Measurements from ENCODE around the gene TBCC.

DNA sequence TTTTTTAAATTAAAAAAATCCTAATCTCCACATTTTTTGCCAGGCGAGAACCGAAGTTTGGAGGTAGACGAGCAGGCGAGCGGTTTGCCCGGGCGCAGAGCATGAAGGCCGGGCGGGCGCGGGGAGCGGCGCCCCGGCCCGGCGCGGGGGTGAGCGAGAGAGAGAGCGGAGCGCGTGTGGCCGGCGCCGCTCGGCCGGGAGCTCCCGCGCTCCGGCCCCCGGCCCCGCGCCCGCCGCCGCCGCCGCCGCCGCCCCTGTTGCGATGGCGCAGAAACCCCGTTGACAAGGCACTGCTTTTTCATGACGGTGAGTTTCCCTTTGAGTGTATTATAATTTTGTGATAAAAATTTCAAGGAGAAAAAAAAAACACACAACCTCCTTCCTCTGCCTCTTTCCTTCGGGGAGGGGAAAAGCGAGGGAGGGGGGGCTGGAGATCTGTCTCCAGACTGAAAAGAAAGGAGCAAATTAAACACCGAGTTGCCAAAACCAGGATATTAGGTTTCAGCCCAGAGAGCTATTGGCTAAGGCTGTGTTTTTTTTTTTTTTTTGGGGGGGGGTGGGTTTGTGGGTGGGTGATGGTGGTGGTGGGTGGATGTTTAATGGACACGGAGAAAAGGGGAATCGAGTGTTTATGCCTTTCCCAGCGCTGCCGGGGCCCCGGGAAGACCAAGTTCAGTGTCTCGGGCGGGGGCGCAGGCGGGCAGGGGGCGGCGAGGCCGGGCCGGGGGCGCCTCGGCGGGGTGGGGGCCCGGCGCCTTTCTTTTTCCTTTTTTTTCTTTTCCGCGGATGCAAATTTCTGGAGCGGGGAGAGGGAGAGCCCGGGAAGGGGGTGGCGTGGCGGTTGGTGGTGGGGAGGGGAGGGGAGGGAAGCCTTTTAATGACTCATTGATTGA is 36.1 kb upstream of the TBCC start, which contains the start of gene BICRAL:
- TF ChIP-seq POLR2A (IDR thresholded peaks at IDR 0.05) (peak in 1 of 4 donors; percentile 29), EP300 (IDR thresholded peaks at IDR 0.05) (no peak), CTCF (IDR thresholded peaks at IDR 0.05) (no peak), POLR2AphosphoS5 (IDR thresholded peaks at IDR 0.05) (no peak)
